Measurements from ENCODE around the gene CCDC121.

The CCDC121 gene

GRCh38 chr2:27628767-27629709 lies at the start of gene CCDC121, which contains the start of gene GPN1:
CCDC121 (minus strand) TSS chr2:27629012; CDS start chr2:27627799, 1,213 bp downstream.
GPN1 (plus strand) TSS chr2:27629050; CDS start chr2:27629059, 9 bp downstream.
- peak; percentile 51 to 81 for DNase-seq

- DNase-seq = no peak
Observed at GRCh38 chr2:27672723-27673486, 44.1 kb upstream of the CCDC121 start.

GRCh38 chr2:27671235-27671634 lies 42.4 kb upstream of the CCDC121 start:
- no peak for DNase-seq

GRCh38 chr2:27667446-27667845 lies 38.6 kb upstream of the CCDC121 start:
- no peak for DNase-seq

- no peak for DNase-seq
Observed at GRCh38 chr2:27664622-27665363, 36.0 kb upstream of the CCDC121 start.

GRCh38 chr2:27664154-27664574 lies 35.4 kb upstream of the CCDC121 start:
- no peak for DNase-seq

- peak; percentile 83 to 85 for DNase-seq
Observed at GRCh38 chr2:27663285-27664153, 34.7 kb upstream of the CCDC121 start, which contains the start of the genes SLC4A1AP and SUPT7L. SLC4A1AP (plus strand) TSS chr2:27663889; CDS start chr2:27663915, 26 bp downstream. SUPT7L (minus strand) TSS chr2:27663614; CDS start chr2:27662192, 1,422 bp downstream.

- no peak for DNase-seq
Observed at GRCh38 chr2:27661371-27661770, 32.6 kb upstream of the CCDC121 start.

- no peak for DNase-seq
Observed at GRCh38 chr2:27655155-27655951, 26.5 kb upstream of the CCDC121 start.

GRCh38 chr2:27653397-27653796 lies 24.6 kb upstream of the CCDC121 start:
- DNase-seq = no peak

- no peak for DNase-seq
Observed at GRCh38 chr2:27652790-27653189, 24.0 kb upstream of the CCDC121 start.

GRCh38 chr2:27652341-27652740 lies 23.5 kb upstream of the CCDC121 start:
- no peak for DNase-seq

- DNase-seq = no peak
Observed at GRCh38 chr2:27651056-27651455, 22.2 kb upstream of the CCDC121 start.

GRCh38 chr2:27647737-27648136 lies 18.9 kb upstream of the CCDC121 start:
- DNase-seq = no peak

- no peak for DNase-seq
Observed at GRCh38 chr2:27647289-27647688, 18.5 kb upstream of the CCDC121 start.

GRCh38 chr2:27645197-27645596 lies 16.4 kb upstream of the CCDC121 start:
- no peak for DNase-seq

- no peak for DNase-seq
Observed at GRCh38 chr2:27640722-27641245, 12.0 kb upstream of the CCDC121 start.

GRCh38 chr2:27638709-27639108 lies 9.9 kb upstream of the CCDC121 start:
- no peak for DNase-seq

GRCh38 chr2:27638037-27638637 lies 9.3 kb upstream of the CCDC121 start:
- no peak for DNase-seq

- DNase-seq = no peak
Observed at GRCh38 chr2:27636766-27637165, 8.0 kb upstream of the CCDC121 start.

Data from NCI-H446 (cell line).